ENCODE data around the gene HIPK2. TPM values are rescaled to one million over a fixed set of nuclear protein-coding genes. Genes with fewer than 3 reads are reported as not detected.

The HIPK2 gene
- total RNA-seq, 3 donors from 2014 or later (not counting 1 experiment from before 2014, with no cell fraction given): 127 to 145 (median 144) TPM

DNA sequence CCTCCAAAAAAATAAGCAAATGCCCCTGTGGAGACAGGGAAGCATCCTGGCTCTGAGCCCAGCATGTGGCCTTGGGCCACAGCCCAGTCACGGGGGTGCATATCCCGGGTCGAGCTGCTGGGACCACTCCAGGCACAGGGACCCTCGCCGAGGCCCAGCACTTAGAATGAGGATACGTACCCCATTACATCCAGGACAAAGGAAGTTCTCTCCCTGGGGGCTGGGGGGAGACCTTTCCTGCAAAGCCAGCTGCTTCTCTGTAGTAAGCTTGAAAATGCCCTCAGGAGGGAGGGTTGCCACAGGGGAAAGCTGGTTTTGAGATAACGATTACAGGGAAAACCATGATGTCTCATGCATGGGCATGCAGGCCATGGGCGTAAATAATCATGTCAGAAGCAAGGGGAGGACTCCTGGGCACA lies 75.5 kb downstream of the HIPK2 start:
- peak overlapping the region; percentile 68 to 76 for H3K27ac Mint-ChIP-seq

DNA sequence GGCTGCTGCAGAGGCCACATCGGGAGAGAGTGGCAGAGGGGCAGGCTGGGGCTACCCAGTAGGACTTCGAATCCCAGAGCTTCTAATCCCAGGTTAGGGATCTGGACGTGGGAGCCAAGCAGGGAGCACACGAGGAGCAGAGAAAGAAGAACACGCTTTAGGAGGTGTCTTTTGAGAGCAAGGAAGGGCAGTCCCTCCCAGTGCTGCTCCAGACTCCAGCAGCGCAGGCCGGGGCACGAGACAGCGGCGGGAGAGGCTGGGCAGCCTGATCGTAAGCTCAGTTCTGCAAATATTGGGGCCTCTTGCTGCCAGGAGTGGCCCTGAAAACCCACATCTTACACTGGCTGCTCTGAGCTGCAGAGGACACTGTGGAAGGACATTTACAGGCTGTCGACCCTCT lies 75.9 kb downstream of the HIPK2 start:
- no peak overlapping the region for H3K4me3 Mint-ChIP-seq
- 91% methylated on average over 12 of the region's 12 CpGs for WGBS (ENCODE audit: insufficient coverage)
- H3K4me1 Mint-ChIP-seq: peaks cover 55 to 60% of the 10 kb centered on the region in 2 donors
- intact Hi-C loops (cut with micrococcal nuclease): no loop called here
- H3K4me1 ChIP-seq (ENCODE audit: control insufficient read depth, insufficient read depth, low read length): peaks cover 13% of the 10 kb centered on the region
- H3K9me3 Mint-ChIP-seq: no peaks in the 10 kb centered on the region
- peaks cover 4% of the 10 kb centered on the region for H3K36me3 ChIP-seq (ENCODE audit: control insufficient read depth, insufficient read depth, low read length)
- H3K27me3 ChIP-seq (ENCODE audit: control insufficient read depth, insufficient read depth, low read length): no peaks in the 10 kb centered on the region
- no peak overlapping the region for H3K4me3 ChIP-seq (ENCODE audit: low read length)
- H3K27me3 Mint-ChIP-seq (ENCODE audit: low read depth in 2 of 2): no peaks in the 10 kb centered on the region
- DNase-seq (no peak), ATAC-seq (no peak)
- TF ChIP-seq, protein P1, sequence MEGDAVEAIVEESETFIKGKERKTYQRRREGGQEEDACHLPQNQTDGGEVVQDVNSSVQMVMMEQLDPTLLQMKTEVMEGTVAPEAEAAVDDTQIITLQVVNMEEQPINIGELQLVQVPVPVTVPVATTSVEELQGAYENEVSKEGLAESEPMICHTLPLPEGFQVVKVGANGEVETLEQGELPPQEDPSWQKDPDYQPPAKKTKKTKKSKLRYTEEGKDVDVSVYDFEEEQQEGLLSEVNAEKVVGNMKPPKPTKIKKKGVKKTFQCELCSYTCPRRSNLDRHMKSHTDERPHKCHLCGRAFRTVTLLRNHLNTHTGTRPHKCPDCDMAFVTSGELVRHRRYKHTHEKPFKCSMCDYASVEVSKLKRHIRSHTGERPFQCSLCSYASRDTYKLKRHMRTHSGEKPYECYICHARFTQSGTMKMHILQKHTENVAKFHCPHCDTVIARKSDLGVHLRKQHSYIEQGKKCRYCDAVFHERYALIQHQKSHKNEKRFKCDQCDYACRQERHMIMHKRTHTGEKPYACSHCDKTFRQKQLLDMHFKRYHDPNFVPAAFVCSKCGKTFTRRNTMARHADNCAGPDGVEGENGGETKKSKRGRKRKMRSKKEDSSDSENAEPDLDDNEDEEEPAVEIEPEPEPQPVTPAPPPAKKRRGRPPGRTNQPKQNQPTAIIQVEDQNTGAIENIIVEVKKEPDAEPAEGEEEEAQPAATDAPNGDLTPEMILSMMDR (IDR thresholded peaks at IDR 0.05): no peak
- no peaks in the 10 kb centered on the region for H3K36me3 Mint-ChIP-seq
- H3K9me3 ChIP-seq (ENCODE audit: control insufficient read depth, insufficient read depth, low read length): no peaks in the 10 kb centered on the region
- H3K27ac Mint-ChIP-seq: peak overlapping the region; percentile 68 to 76
- no peak overlapping the region for H3K27ac ChIP-seq (ENCODE audit: low read length)

More for the DNA sequence above, 75.5 kb downstream of the HIPK2 start:
- DNase-seq: no peak
- intact Hi-C loops (cut with micrococcal nuclease): no loop called here
- WGBS (ENCODE audit: insufficient coverage): 66% methylated on average over 8 of the region's 8 CpGs
- H3K9me3 Mint-ChIP-seq: no peaks in the 10 kb centered on the region
- H3K27me3 Mint-ChIP-seq (ENCODE audit: low read depth in 2 of 2): no peaks in the 10 kb centered on the region
- H3K36me3 Mint-ChIP-seq: no peaks in the 10 kb centered on the region
- no peak for ATAC-seq
- H3K27me3 ChIP-seq (ENCODE audit: control insufficient read depth, insufficient read depth, low read length): no peaks in the 10 kb centered on the region
- H3K4me1 Mint-ChIP-seq: peaks cover 51 to 56% of the 10 kb centered on the region in 2 donors
- TF ChIP-seq, protein P1 (IDR thresholded peaks at IDR 0.05): no peak
- H3K9me3 ChIP-seq (ENCODE audit: control insufficient read depth, insufficient read depth, low read length): no peaks in the 10 kb centered on the region
- no peak overlapping the region for H3K4me3 Mint-ChIP-seq
- H3K36me3 ChIP-seq (ENCODE audit: control insufficient read depth, insufficient read depth, low read length): peaks cover 4% of the 10 kb centered on the region
- no peak overlapping the region for H3K4me3 ChIP-seq (ENCODE audit: low read length)
- peaks cover 14% of the 10 kb centered on the region for H3K4me1 ChIP-seq (ENCODE audit: control insufficient read depth, insufficient read depth, low read length)
- H3K27ac ChIP-seq (ENCODE audit: low read length): no peak overlapping the region

- Histone ChIP-seq H3K9me3 (ENCODE audit: control insufficient read depth, insufficient read depth, low read length) (no peaks in the 10 kb centered on the region), H3K4me3 (ENCODE audit: low read length) (no peak overlapping the region), H3K4me1 (ENCODE audit: control insufficient read depth, insufficient read depth, low read length) (peaks cover 11% of the 10 kb centered on the region), H3K27ac (ENCODE audit: low read length) (no peak overlapping the region), H3K27me3 (ENCODE audit: control insufficient read depth, insufficient read depth, low read length) (no peaks in the 10 kb centered on the region), H3K36me3 (ENCODE audit: control insufficient read depth, insufficient read depth, low read length) (peaks cover 4% of the 10 kb centered on the region)
- DNase-seq (no peak), ATAC-seq (no peak)
- Mint-ChIP-seq H3K9me3 (no peaks in the 10 kb centered on the region), H3K36me3 (no peaks in the 10 kb centered on the region), H3K4me3 (peak overlapping the region; percentile 6), H3K4me1 (peaks cover 65 to 67% of the 10 kb centered on the region in 2 donors), H3K27ac (peak overlapping the region; percentile 68 to 76), H3K27me3 (ENCODE audit: low read depth in 2 of 2) (no peaks in the 10 kb centered on the region)
- 87% methylated on average over 16 of the region's 16 CpGs for WGBS (ENCODE audit: insufficient coverage)
- TF ChIP-seq, protein P1 (IDR thresholded peaks at IDR 0.05): no peak
- intact Hi-C loops (cut with micrococcal nuclease): no loop called here
These were observed 77.1 kb downstream of the HIPK2 start for GRCh38 chr7:139700505-139701235.

Measured in natural killer cell (primary cell).